Thyroid gland (tissue), 4 donors: ENCODE results near the gene GSPT1. TPM values are rescaled to one million over a fixed set of nuclear protein-coding genes. Genes with fewer than 3 reads are reported as not detected.
A peak's percentile ranks its signal among the peaks of the same experiment; 100 is the strongest.
"Not testable (repeated sequence)": the region's sequence is repeated elsewhere in the genome, so short reads cannot be mapped to it uniquely, and the experiment has no call there.

Experiments used
- DNase-seq, 2 donors: peaks; one replicate each; pipeline ENCODE4 v3.0.0-alpha.2; 2019
- H3K27ac ChIP-seq, 3 donors: fragments of 200-600 bp; sonication (generic); 1 replicate in 2 of 3; 2 replicates in 1 of 3; pipeline ENCODE4 v1.5.1; 2016 to 2019; ENCODE audit warnings: mild to moderate bottlenecking in 1 of 3, moderate library complexity in 1 of 3
- H3K27me3 ChIP-seq: fragments of 200-600 bp; sonication (generic); one replicate; pipeline ENCODE4 v1.5.1; 2019
- H3K36me3 ChIP-seq, 2 donors: fragments of 200-600 bp; sonication (generic); one replicate each; pipeline ENCODE4 v1.5.1; 2016 to 2019
- H3K4me1 ChIP-seq, 2 donors: fragments of 200-600 bp; sonication (generic); one replicate each; pipeline ENCODE4 v1.5.1; 2017 to 2019
- H3K4me3 ChIP-seq, 3 donors: fragments of 200-600 bp; sonication (generic); replicated peaks in 1 of 3; 1 replicate in 2 of 3; 2 replicates in 1 of 3; pipeline ENCODE4 v1.5.1; 2016; ENCODE audit warnings: mild to moderate bottlenecking in 1 of 3
- H3K9me3 ChIP-seq: fragments of 200-600 bp; sonication (generic); one replicate; pipeline ENCODE4 v1.5.1; 2017
- POLR2A ChIP-seq, 2 donors: fragments of 450-650 bp; IDR thresholded peaks; one replicate each; pipeline ENCODE4 v1.6.1; 2017; ENCODE audit warnings: antibody characterized with exemption in 2 of 2, mild to moderate bottlenecking in 2 of 2, moderate library complexity in 1 of 2
- WGBS, 2 donors: methylation state at CpG; one replicate each; pipeline ENCODE4 v1.1.5; 2017; 5-methylcytosine and 5-hydroxymethylcytosine counted together
- intact Hi-C: fragments of 100-400 bp; cut with DNase I; formaldehyde crosslinking; loops from one replicate; pipeline ENCODE4 v1.15.1; 2023
- total RNA-seq, 4 donors: library from RNA; depleted of rRNA; stranded (reverse); fragments of >200 nt; gene quantifications; one replicate each; pipeline ENCODE4 v1.2.3, GENCODE V29; 2016
- TF ChIP-seq, protein P1 (sequence below), 6 experiments: fragments of 200-600 bp in 3 of 6; fragments of 450-650 bp in 3 of 6; sonication (generic) in 3 of 6; IDR thresholded peaks; one replicate each; pipeline ENCODE4 v1.5.1; 2016 to 2019; ENCODE audit warnings: antibody characterized with exemption in 6 of 6, mild to moderate bottlenecking in 2 of 6, inconsistent platforms in 1 of 6, moderate library complexity in 1 of 6

Gene GSPT1
- total RNA-seq, 4 donors from 2014 or later, result 71.9 to 106 (median 86.6) TPM

DNA sequence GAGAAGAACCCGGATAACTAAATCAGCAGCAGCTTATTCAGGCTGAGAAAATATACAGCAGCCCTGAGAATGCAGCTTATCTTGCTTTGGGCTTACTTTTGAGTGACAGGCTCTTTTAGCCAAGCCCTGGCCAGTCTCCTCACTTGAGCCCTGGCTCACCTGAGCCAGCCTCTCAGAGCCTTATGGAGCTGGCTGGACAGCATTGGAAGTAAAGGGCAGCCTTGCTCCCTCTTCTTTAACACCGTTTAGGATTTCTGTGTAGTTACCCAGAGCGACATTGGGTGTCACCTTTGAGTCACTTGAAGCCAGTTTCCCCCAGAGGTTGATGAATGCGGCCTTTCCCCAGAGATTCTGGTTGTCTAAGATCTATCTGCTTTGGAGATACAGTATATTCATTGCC lies 33.8 kb upstream of the GSPT1 start:
- intact Hi-C loops, result no loop called here
- no peak for TF ChIP-seq POLR2A (IDR thresholded peaks at IDR 0.05)
- TF ChIP-seq, protein P1, sequence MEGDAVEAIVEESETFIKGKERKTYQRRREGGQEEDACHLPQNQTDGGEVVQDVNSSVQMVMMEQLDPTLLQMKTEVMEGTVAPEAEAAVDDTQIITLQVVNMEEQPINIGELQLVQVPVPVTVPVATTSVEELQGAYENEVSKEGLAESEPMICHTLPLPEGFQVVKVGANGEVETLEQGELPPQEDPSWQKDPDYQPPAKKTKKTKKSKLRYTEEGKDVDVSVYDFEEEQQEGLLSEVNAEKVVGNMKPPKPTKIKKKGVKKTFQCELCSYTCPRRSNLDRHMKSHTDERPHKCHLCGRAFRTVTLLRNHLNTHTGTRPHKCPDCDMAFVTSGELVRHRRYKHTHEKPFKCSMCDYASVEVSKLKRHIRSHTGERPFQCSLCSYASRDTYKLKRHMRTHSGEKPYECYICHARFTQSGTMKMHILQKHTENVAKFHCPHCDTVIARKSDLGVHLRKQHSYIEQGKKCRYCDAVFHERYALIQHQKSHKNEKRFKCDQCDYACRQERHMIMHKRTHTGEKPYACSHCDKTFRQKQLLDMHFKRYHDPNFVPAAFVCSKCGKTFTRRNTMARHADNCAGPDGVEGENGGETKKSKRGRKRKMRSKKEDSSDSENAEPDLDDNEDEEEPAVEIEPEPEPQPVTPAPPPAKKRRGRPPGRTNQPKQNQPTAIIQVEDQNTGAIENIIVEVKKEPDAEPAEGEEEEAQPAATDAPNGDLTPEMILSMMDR (IDR thresholded peaks at IDR 0.05), result peak in 4 of 6 experiments; percentile 53 to 75 (median 62)
- peak overlapping the region in 1 of 3 donors; percentile 7 for H3K27ac ChIP-seq
- no peak overlapping the region for H3K4me3 ChIP-seq
- peak; percentile 67 to 68 for DNase-seq
- no peaks in the 10 kb centered on the region for H3K27me3 ChIP-seq
- no peaks in the 10 kb centered on the region for H3K36me3 ChIP-seq
- WGBS, 2 donors, result 10 to 17% methylated on average over 4 of the region's 4 CpGs
- H3K4me1 ChIP-seq, result peaks cover 5 to 15% of the 10 kb centered on the region in 2 donors
- H3K9me3 ChIP-seq, result no peaks in the 10 kb centered on the region

DNA sequence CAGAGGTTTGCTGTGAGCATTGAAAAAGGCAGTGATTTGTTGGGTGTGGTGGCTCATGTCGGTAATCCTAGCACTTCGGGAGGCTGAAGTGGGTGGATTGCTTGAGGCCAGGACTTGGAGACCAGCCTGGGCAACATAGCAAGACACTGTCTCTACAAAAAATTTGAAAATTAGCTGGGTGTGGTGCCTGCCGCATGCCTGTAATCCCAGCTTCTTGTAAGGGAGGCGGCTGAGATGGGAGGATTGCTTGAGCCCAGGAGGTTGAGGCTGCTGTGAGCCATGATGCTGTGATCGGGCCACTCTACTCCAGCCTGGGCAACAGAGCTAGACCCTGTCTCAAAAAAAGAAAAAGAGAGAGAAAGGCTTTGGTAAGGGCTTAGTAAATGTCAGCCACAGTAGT lies 33.1 kb upstream of the GSPT1 start:
- Histone ChIP-seq H3K27me3 (no peaks in the 10 kb centered on the region), H3K27ac (no peak overlapping the region), H3K36me3 (no peaks in the 10 kb centered on the region), H3K4me3 (no peak overlapping the region), H3K9me3 (no peaks in the 10 kb centered on the region), H3K4me1 (peaks cover 5 to 15% of the 10 kb centered on the region in 2 donors)
- 87 to 91% methylated on average over 5 of the region's 5 CpGs for WGBS, 2 donors
- no peak for DNase-seq
- TF ChIP-seq, protein P1 (IDR thresholded peaks at IDR 0.05), result no peak
- no peak for TF ChIP-seq POLR2A (IDR thresholded peaks at IDR 0.05)
- intact Hi-C loops, result no loop called here

DNA sequence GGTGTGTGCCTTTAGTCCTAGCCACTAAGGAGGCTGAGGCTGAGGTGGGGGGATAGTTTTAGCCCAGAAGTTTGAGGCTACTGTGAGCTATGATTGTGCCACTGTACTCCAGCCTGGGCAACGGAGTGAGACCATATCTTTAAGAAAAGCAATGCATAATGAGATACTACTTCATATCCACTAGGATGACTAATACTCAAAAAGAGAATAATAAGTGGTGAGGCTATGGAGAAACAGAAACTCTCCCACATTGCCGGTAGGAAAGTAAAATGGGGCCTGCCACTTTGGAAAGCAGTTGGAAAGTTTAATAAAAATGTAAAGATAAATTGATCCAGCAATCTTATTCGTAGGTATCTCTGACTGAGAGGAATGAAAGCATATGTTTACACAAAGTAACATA lies 30.7 kb upstream of the GSPT1 start:
- H3K27ac ChIP-seq, result no peak overlapping the region
- no peak overlapping the region for H3K4me3 ChIP-seq
- no peaks in the 10 kb centered on the region for H3K9me3 ChIP-seq
- no peak for TF ChIP-seq POLR2A (IDR thresholded peaks at IDR 0.05)
- TF ChIP-seq, protein P1 (IDR thresholded peaks at IDR 0.05), result no peak
- no peak for DNase-seq
- H3K4me1 ChIP-seq, result peaks cover 5 to 10% of the 10 kb centered on the region in 2 donors
- H3K36me3 ChIP-seq, result no peaks in the 10 kb centered on the region
- intact Hi-C loops, result no loop called here
- WGBS, 2 donors, result 86 to 90% methylated on average over 3 of the region's 3 CpGs
- no peaks in the 10 kb centered on the region for H3K27me3 ChIP-seq

DNA sequence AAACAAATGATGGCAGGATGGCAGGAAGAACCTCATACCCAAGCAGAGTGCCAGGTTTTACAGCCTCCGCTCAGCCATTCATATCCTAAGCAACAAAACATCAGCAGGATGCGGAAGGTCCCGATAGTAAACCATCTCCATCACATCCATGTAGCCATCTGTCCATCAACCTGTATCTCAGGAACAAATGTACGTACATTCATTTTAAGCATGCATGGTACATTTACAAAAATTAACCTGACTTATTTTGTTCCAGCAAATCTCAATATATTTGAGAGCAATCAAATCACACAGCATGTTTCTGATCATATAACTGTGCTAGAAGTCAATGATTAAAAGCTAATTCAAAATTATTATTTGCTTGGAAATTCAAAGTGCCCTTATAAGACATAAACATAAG lies 26.2 kb upstream of the GSPT1 start, which contains the start of gene NPIPB2:
NPIPB2 (minus strand) TSS at position 101 of the 400 bp plus-strand sequence; CDS start at position 101, 0 bp downstream.
- intact Hi-C loops, DNase-seq, H3K27ac ChIP-seq, H3K9me3 ChIP-seq, H3K4me3 ChIP-seq, H3K36me3 ChIP-seq, H3K4me1 ChIP-seq, H3K27me3 ChIP-seq: not testable (repeated sequence)
- 80 to 97% methylated on average over 2 to 3 of the region's 4 CpGs for WGBS, 2 donors

DNA sequence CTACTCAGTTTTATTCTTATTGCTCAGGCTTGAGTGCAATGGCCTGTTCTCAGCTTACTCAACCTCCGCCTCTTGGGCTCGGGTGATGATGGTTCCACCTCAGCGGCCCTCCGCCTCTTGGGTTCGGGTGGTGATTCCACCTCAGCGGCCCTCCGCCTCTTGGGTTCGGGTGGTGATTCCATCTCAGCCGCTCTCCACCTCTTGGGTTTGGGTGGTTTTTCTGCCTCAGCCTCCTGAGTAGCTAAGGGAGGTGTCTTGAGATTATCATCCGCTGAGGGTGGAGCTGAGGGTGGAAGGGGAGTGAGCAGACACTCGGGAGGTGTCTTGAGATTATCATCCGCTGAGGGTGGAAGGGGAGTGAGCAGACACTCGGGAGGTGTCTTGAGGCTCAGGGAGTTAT lies 11.6 kb upstream of the GSPT1 start:
- WGBS, 2 donors, result 49 to 52% methylated on average over 9 to 13 of the region's 13 CpGs
- intact Hi-C loops, result not testable (repeated sequence)

DNA sequence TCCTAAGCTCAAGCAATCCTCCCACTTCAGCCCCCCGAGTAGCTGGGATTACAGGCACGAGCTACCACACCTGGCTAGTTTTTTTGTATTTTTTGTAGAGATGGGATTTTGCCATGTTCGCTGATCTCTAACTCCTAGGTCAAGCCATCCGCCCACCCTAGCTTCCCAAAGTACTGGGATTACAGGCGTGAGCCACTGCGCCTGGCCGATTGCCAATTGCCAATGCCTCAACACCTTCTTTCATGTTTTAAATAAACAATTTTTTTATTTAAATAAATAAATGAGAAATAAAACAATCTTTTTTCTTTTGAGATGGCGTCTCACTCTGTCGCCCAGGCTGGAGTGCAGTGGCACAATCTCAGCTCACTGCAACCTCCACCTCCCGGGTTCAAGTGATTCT lies 8.3 kb upstream of the GSPT1 start:
- WGBS, 2 donors, result 73% methylated on average over 10 of the region's 10 CpGs
- H3K9me3 ChIP-seq, H3K27me3 ChIP-seq, intact Hi-C loops, H3K4me1 ChIP-seq, H3K4me3 ChIP-seq, H3K36me3 ChIP-seq, H3K27ac ChIP-seq: not testable (repeated sequence)
- peak; percentile 8 to 17 for DNase-seq

More for the DNA sequence above, 11.6 kb upstream of the GSPT1 start:
- DNase-seq, result peak; percentile 72 to 79
- not testable (repeated sequence) for H3K4me3 ChIP-seq, H3K27me3 ChIP-seq, H3K27ac ChIP-seq, H3K36me3 ChIP-seq, H3K9me3 ChIP-seq, H3K4me1 ChIP-seq
